Left ventricle myocardium inferior (tissue), 1 donor: ENCODE data around the gene SEM1. TPM values are rescaled to one million over a fixed set of nuclear protein-coding genes. Genes with fewer than 3 reads are reported as not detected.
"Not testable (repeated sequence)": the region's sequence is repeated elsewhere in the genome, so short reads cannot be mapped to it uniquely, and the experiment has no call there.

Source experiments
- DNase-seq: peaks from one replicate; pipeline ENCODE4 v3.0.0-alpha.2; 2020
- H3K27ac ChIP-seq: fragments of 200-600 bp; replicated peaks from 2 replicates; pipeline ENCODE4 v1.8.0; 2021
- H3K27me3 ChIP-seq: fragments of 200-600 bp; 2 replicates; pipeline ENCODE4 v1.8.0; 2021; ENCODE audit warnings: low read depth
- H3K36me3 ChIP-seq: fragments of 200-600 bp; 2 replicates; pipeline ENCODE4 v1.8.0; 2021
- H3K4me1 ChIP-seq: fragments of 200-600 bp; 2 replicates; pipeline ENCODE4 v1.8.0; 2021
- H3K4me3 ChIP-seq: fragments of 200-600 bp; 2 replicates; pipeline ENCODE4 v1.8.0; 2021; ENCODE audit warnings: mild to moderate bottlenecking, moderate library complexity
- H3K9me3 ChIP-seq: fragments of 200-600 bp; replicated peaks from 2 replicates; pipeline ENCODE4 v1.8.0; 2021
- intact Hi-C: fragments of 100-400 bp; cut with micrococcal nuclease; formaldehyde crosslinking; loops from one replicate; pipeline ENCODE4 v1.11.0; 2022
- total RNA-seq: library from RNA; stranded (reverse); fragmentation: NEBNext Ultra II Directional; extraction: Animal tissue kit (Norgen Biotek cat#: 25700); gene quantifications from one replicate; pipeline ENCODE4 v1.2.1, GENCODE V29; 2021
- TF ChIP-seq, protein P1 (sequence below): fragments of 200-600 bp; IDR thresholded peaks from 2 replicates; pipeline ENCODE4 v1.8.0; 2021; ENCODE audit warnings: antibody characterized with exemption, mild to moderate bottlenecking, borderline replicate concordance
- donor health status: DM: no; HTN: yes; CAD: no; lungs with severe emphysema.

SEM1 gene
- total RNA-seq, 1 donor from 2014 or later: 51.0 TPM

DNA sequence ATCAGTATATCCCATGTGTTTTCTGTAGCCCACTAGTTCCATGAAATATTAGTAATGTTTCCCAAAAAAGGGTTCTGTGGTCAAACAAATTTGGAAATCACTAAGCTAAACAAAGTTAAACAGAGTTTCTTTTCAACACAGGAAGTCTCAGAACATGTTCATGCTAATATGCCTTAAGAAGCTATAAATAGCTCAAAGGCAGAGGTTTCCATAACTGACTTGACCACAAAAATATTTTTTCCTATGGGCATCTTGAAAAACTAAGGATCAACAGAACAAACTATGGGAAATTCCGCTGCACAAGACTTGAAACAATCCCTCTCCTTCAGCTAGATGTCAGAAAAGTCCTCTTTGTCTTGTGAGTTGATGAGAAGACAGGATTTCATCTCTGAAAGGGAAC, 59.7 kb downstream of the SEM1 start:
- TF ChIP-seq, protein P1, sequence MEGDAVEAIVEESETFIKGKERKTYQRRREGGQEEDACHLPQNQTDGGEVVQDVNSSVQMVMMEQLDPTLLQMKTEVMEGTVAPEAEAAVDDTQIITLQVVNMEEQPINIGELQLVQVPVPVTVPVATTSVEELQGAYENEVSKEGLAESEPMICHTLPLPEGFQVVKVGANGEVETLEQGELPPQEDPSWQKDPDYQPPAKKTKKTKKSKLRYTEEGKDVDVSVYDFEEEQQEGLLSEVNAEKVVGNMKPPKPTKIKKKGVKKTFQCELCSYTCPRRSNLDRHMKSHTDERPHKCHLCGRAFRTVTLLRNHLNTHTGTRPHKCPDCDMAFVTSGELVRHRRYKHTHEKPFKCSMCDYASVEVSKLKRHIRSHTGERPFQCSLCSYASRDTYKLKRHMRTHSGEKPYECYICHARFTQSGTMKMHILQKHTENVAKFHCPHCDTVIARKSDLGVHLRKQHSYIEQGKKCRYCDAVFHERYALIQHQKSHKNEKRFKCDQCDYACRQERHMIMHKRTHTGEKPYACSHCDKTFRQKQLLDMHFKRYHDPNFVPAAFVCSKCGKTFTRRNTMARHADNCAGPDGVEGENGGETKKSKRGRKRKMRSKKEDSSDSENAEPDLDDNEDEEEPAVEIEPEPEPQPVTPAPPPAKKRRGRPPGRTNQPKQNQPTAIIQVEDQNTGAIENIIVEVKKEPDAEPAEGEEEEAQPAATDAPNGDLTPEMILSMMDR: no peak
- DNase-seq: no peak
- Histone ChIP-seq H3K27me3 (no peaks in the 10 kb centered on the region), H3K27ac (no peak overlapping the region), H3K4me3 (no peak overlapping the region), H3K4me1 (no peaks in the 10 kb centered on the region), H3K9me3 (peaks cover 10% of the 10 kb centered on the region), H3K36me3 (peaks cover 4% of the 10 kb centered on the region)
- intact Hi-C loops: no loop called here

- H3K4me1 ChIP-seq: no peaks in the 10 kb centered on the region
- TF ChIP-seq, protein P1: no peak
- H3K27ac ChIP-seq: no peak overlapping the region
- H3K27me3 ChIP-seq: no peaks in the 10 kb centered on the region
- no peak for DNase-seq
- H3K9me3 ChIP-seq: peaks cover 10% of the 10 kb centered on the region
- H3K4me3 ChIP-seq: no peak overlapping the region
- peaks cover 8% of the 10 kb centered on the region for H3K36me3 ChIP-seq
- intact Hi-C loops: no loop called here
Observed at GRCh38 chr7:96648784-96649183, 60.9 kb downstream of the SEM1 start.

- Histone ChIP-seq H3K36me3 (peaks cover 8% of the 10 kb centered on the region), H3K27ac (no peak overlapping the region), H3K27me3 (no peaks in the 10 kb centered on the region), H3K9me3 (peaks cover 17% of the 10 kb centered on the region), H3K4me1 (no peaks in the 10 kb centered on the region), H3K4me3 (no peak overlapping the region)
- TF ChIP-seq, protein P1: no peak
- intact Hi-C loops: no loop called here
- no peak for DNase-seq
Observed at GRCh38 chr7:96647733-96648132, 61.9 kb downstream of the SEM1 start.

- Histone ChIP-seq H3K4me1 (no peaks in the 10 kb centered on the region), H3K27me3 (no peaks in the 10 kb centered on the region), H3K4me3 (no peak overlapping the region), H3K36me3 (peaks cover 8% of the 10 kb centered on the region), H3K9me3 (peaks cover 7% of the 10 kb centered on the region), H3K27ac (no peak overlapping the region)
- intact Hi-C loops: no loop called here
- DNase-seq: no peak
- TF ChIP-seq, protein P1: no peak
Observed at GRCh38 chr7:96645084-96645483, 64.6 kb downstream of the SEM1 start.

GRCh38 chr7:96643436-96643835, 66.2 kb downstream of the SEM1 start:
- H3K36me3 ChIP-seq, intact Hi-C loops, DNase-seq, H3K9me3 ChIP-seq, H3K4me1 ChIP-seq, H3K27ac ChIP-seq, H3K4me3 ChIP-seq, H3K27me3 ChIP-seq: not testable (repeated sequence)

GRCh38 chr7:96640054-96640453, 69.6 kb downstream of the SEM1 start:
- peaks cover 4% of the 10 kb centered on the region for H3K36me3 ChIP-seq
- H3K27ac ChIP-seq: no peak overlapping the region
- intact Hi-C loops: no loop called here

More at GRCh38 chr7:96640054-96640453, 69.6 kb downstream of the SEM1 start:
- H3K9me3 ChIP-seq: peaks cover 7% of the 10 kb centered on the region
- TF ChIP-seq, protein P1: no peak
- no peaks in the 10 kb centered on the region for H3K27me3 ChIP-seq
- no peak overlapping the region for H3K4me3 ChIP-seq
- peaks cover 23% of the 10 kb centered on the region for H3K4me1 ChIP-seq
- no peak for DNase-seq
